GM21737 (cell line): ENCODE measurements around the gene GRIP2.

Experiments used
- ATAC-seq: cut with Tn5 transposase; IDR thresholded peaks from one replicate; pipeline ENCODE4 v1.9.1; 2021; ENCODE audit warnings: mild to moderate bottlenecking, moderate library complexity; ENCODE audit not compliant: unreplicated experiment

GRIP2 gene

DNA sequence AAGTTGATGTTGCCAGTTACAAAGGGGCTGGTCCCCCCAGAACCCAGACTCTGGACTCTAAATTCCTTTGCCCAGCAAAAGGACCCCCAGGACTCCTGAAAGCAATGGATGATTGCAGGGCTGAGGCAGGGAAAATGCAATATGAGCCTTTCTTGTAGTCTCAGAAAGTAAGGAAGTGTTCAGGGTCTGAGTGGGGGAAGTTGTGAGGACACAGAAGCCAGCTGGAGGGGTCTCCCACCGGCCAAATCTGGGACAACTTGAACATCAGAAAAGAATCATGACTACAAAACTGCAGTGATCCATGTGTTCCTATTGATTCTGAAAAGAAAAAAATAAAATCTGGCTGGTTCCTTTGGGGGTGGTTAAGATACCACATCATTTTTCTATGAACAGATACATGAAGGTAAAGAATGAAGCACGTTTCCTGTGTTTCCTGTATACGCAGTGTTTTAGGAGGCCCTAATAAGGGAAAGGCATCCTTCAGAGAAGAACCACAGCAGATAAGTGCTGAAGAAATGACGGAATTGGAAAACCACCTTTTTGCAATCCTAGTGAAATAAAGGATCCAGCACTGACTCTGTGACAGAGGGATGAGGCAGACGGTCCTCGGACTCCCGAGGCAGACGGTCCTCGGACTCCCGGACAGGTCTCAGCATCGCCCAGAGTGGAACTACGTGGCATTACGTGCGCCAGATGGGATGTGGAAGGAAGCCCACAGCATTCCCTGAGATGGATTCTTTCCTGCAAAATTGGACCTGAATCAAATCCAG is 22.2 kb upstream of the GRIP2 start:
- no peak for ATAC-seq

DNA sequence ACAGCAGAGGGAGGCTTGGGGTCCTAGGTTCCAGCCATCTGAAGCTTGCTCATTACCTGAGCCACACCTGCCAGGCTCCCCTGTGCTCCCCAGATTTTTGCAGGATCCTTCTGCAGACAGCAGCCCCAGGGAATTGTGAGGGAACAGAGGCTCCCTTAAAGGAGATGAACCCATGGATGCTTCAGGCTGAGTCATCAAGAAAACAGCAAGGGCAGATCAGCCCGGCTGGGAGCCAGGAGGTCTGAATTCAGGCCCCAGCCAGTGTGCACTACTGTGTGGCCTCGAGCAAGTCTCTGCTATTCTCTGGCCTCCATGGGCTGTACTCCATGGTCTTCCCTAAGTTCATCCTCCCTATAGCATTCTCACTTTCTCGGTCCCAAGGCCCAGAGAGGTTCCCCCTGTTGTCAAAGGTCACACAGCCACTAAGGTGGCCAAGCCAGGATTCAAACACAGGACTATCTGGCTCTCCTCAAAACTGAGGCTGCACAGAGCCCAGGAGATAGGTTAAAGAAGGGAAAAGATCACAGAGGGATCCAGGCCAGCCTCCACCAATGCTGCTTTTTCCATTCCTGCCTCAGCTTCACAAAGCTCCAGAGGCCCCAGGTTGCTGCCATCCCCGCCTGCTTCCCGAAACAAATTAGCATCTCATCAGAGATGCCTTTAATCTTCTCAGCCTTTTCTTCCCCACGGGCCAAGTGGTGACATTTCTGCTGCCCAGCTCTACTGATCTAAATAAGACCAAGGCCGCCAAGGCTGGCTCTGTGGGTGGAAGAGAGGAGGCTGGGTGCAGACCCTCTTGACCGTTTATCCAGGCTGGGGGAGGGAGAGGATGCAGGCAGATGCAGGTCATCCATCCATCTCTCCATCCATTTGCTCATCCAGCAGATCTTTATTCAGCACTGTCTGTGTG is 21.2 kb upstream of the GRIP2 start:
- no peak for ATAC-seq

DNA sequence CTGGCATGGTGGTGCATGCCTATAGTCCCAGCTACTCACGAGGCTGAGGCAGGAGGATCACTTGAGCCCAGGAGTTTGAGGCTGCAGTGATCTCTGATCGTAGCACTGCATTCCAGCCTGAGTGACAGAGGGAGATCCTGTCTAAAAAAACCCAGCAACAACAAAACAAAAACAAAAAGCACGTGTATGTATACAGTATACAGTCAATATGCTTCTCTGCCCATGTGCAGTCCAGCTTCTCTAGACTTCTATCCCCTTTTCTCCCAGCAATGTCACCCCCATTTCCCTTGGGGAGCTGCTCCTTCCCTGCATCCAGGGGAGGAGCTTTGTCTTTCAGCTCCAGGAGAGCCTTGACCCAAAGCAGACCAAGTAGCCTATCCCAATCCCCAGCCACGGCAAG is 20.0 kb upstream of the GRIP2 start:
- ATAC-seq: no peak

DNA sequence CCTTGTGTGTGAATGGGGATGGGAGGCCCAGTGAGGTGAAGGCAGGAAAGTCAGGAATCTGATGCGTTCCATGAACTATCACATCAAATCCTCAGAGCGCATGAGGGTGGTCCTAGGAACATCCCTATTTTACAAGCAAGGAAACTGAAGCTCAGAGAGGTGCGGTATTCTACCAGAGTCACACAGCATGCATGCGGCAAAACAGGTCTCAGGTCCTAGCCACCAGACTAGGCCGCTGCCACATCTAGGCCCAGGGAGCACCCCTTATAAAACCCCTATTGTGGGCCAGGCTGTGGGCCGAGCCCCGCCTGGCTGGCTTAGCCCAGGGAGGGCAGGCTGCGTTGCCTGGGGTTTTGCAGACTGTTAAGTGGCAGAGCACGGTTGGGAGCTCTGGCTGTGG is 17.9 kb upstream of the GRIP2 start:
- no peak for ATAC-seq

DNA sequence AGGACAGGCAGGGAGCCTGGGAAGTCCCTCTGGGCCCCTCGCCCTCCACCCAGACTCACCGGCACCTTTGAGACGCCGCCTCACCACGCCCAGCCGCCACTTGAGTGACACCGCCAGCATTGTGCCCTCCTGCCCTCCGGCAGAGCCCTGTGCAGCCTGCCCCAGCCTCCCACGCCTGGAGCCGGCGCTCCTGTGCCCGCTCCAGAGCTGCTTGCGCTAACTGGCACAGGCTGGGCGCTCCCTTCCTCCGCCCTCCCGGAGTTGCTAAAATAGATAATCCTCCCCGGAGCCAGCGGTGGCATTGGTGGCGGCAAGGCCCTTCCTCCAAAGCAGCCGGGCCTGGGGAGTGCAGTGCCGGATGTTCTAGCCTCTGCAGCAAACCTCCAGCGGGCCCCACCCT is 15.7 kb upstream of the GRIP2 start:
- no peak for ATAC-seq

DNA sequence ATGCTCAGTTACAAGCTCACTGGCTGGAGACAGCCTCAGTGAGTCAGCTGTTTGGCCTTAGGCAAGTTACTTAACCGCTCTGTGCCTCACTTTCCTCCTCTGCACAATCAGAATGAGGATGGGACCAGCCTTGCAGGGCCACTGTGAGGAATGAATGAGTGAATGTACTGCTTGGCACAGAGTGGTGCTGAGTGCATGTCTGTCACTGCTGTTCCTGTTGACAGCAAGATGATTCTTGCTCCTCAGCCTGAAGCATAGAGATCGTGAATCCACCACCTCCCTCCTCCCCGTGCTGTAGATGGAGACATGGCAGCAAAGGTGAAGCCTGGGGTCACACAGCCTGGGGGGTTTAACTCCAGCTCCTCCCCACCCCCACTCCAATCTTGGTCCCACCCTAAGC is 14.6 kb upstream of the GRIP2 start:
- no peak for ATAC-seq

DNA sequence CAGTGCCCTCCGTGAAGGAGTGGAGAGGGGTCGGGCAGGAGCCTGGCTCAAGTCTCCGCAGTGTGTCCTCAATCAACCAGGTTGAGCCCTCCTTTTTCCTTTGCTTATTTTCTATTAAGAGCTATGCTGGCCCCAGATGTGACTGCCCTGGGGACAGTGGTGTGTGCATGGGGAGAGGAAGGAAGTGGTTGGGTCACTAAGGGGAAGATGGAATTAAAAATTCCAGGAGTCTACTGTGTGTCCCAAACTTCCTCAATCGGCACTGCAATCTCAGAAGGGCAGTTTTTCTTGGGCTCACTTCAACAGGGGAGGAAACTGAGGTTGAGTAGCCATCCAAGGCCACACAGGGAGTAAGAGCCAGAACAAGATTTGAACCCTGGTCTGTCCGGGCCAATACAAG is 13.7 kb upstream of the GRIP2 start:
- no peak for ATAC-seq

DNA sequence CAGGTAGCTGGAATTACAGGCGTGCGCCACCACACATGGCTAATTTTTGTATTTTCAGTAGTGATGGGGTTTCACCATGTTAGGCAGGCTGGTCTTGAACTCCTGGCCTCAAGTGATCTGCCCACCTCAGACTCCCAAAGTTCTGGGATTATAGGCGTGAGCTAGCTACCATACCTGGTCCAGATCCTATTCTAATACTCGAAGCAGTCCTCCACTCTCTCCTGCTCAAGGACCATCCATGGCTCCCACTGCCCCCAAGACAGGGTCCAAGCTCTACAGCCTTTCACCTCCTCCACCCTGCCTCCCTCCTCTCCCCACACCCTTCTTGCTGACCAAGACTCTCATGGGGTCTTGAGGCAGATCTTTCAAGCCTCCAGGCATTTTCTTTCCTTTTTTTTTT is 12.6 kb upstream of the GRIP2 start:
- ATAC-seq: no peak

DNA sequence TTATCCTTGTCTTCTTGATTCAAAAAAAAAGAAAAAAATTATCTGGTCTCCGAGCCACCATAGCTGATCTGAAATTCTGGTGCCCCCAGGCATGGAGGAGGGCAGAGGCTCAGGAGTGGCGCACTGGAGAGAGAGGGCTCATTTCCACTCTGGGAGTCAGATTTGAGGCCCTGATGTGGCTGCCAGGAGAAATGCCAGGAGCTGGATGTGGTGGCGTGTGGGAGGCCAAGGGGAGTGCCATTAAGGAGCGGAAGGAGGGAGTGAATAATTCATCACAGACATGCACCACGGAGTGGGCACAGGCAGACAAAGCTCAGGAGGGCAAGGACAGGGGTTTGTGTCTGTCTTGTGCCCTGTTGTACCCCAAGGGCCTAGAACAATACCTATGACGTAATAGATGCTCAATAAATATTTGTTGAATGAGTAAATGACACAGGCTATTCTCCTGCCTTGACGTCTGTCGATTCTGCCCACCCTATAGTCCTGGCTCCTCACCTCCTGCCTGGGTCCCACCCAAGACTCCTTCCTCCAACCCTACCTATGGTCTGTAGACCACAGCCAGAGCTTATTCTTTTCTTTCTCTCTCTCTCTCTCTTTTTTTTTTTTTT is 12.0 kb upstream of the GRIP2 start:
- no peak for ATAC-seq

DNA sequence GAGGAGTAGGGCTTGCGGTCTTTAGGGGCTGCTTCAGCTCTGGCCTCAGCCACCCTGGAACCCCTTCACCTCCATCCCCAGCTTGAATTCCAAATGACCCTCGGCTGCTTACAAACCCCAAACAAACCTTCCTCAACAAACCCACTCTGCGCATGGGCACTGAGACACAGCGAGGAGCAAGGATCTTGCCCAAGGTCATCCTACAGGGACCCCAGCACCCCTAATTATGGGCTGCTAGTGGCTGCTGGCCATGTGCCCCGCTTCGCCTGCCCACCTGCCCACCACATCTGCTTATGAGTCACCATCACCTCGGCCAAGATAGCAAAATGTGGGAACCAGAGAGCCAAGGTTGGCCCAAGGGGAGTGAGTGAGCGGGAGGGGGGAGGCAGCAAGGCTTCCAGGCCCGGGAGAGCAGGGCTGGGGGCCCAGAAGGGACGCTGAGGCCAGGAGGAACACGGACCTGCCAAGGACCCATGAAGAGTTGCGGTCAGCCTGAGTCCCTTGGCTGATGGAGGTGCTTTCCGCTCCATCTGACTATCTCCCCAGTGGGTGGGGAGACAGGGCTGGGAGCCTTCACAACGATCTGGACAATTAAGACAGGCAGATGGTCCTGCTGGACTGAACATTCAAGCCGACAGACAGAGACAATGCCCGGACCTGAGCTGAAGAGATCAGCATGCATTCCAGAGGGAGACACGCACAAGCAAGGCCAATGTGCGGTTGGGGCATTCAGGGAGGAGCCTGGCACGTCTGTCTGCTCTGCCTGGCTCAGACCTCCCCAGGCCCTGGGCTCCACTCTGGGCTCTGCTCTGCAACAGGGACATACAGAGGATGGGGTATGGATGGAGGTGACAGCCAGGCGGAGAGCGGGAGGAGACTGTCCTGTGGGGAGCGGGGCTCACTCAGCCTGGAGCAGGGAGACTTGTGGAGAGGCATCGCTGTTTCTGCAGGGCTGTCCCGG is 10.8 kb upstream of the GRIP2 start:
- ATAC-seq: no peak

DNA sequence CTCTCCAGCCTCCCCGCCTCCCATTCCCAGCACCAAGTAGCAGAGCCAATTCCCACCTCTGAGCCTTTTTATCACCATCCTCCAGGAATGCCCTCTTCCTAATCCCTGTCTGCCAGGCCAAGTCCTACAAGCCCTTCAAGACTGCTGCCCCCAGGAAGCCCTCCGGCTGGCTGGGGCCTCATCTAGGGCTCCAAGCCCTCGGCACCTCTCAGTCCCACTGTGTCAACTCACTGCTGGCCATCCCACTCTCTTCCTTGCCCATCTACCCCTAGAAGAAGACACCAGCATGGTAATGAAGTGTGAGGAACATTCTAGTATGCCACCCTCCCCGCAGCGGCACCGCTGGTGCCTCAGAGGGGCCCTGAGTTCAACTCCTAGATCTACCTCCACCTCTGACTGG is 10.0 kb upstream of the GRIP2 start:
- no peak for ATAC-seq

DNA sequence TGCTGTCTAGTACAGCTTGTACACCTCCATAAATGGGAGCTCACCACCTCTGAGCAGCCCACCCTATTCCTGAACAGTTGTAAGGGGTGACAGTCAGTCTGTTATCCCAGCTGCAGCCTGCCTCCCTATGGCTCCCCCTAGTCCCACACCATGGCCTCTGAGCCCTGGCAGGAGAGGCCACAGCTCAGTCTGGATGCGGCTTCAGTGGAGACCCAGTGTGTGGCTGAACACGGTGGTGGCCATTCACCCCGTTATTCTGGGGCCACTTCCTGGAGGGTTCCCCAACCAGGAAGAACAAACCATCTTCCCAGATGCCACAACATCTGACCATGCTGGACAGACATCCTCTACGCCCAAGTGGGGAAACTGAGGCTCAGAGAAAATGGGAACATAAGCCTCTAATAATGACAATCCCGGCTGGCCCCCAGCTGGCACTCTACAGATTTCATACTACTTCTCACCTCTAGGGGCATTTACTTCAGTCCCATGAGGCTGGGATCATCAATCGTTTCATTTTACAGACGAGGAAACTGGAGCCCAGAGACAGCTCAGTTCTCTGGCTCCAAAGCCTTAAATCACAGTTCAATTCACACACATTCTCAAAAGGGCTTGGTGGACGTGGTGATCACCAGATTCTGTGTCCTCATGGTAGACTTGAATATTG is 9.2 kb upstream of the GRIP2 start:
- no peak for ATAC-seq

DNA sequence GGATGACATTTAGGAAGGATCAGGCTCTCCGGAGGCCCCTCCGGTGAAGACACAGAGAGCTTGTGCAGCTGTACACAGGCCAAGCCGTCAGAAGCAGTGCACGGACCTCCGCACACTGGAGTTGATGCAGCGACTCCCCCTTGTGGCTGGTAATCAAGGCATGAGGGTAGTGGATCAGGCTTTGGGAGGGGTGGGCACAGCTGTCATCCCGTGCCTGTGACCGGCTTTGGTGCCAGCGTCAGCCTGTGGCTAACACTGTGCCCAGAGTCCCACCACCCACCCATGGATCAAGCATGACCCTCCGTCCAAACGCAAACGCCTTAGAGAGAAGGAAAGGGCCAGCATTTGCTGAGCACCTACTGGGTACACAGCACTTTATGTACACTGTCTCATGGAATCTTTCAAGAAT is 8.2 kb upstream of the GRIP2 start:
- no peak for ATAC-seq

DNA sequence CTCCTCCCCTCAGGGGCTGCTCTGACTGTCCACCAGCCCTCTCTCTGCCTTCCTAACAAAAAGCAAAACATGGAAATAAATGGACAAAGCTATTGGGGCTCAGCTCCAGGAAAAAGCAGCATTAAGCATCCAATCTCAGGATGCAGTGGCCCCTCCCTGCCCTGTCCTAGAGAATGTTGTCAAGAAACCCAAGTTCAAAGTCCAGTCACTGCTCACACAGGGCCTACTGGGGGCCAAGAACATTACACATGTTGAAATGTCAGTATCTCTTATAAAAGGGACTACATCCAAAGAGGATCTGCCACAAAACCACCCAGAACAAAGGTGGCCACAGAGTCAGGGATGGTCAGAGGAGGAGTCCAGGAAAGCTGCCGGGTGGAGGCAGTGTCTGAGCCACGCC is 7.6 kb upstream of the GRIP2 start:
- no peak for ATAC-seq

DNA sequence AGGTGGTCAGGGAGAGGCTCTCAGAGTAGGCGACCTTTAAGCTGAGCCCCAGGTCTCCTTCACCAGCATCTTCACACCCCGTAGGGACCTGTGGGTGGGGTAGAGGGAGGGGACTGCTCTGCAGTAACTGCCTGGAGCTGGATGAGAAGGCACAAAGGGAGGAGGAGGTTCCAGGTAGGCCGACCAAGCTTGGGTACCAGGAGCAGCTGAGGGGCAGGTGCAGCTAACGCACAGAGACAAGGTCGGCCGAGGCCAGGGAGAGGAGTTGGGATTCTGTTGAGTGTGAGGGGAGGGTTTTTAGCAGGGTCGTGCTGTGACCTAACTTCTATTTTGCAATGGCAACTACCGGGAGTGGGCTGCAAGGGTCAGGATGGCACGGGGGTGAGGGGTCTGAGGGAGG is 5.9 kb upstream of the GRIP2 start:
- no peak for ATAC-seq

DNA sequence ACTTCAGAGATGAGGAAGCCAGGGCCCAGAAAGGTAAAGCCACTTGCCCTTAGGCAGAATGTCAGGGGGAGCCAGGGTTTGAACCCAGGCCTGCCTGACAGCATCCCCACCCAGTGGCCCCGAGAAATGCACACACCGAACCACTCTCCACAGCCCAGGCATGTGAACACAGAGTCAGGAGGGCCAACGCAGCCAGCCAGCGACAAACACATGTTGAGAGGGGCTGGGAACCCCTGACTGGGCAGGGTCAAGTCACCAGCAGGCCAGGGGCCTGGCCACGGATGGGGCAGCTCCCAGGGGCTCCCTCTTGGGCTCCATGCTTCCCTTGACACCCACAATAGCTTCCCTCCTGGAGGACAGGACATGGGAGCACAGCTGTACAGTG is 5.1 kb upstream of the GRIP2 start:
- no peak for ATAC-seq

DNA sequence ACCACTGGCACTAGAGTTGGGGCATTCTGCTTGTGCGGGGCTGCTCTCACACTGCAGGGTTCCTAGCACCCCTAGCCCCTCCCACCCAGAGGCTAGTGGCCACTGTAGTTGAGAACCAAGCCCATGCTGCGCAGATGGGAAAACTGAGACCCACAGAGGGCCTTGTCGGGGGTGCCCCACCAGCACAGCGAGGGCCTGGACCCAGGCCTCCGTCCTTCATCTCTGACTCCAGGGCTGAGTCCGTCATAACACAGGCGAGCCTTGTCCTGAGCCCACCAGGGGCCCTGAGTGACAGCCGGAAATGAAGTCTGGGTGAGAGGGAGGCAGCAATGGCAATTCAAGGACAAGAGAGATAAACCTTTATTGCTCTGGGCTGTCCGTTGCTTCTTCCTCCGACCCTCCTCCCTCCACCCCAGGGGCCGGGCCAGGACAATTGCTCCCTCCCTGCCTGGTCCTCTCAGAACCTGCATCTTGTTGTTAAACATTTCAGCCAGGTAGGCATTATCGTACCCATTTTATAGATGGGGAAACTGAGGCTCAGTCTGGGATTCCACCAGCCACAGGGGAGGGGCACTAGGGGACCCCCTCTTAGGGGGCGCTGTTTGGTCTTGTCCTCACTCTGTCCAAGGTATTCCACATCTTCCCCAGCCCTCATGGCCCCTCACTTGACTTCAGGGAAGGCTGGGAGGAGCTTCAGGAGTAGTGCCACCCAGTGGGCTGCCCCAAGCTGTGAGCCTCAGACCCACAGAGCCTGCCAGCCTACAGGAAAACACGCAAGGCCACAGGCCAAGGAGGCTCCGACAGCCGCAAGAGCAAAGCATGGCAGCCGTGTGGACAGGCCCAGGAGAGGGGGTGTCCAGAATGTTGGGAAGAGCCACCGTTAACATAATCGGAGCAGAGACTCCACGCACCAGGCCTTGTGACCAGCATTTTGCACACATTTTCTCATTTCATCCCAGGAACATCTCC is 4.4 kb upstream of the GRIP2 start:
- ATAC-seq: no peak

DNA sequence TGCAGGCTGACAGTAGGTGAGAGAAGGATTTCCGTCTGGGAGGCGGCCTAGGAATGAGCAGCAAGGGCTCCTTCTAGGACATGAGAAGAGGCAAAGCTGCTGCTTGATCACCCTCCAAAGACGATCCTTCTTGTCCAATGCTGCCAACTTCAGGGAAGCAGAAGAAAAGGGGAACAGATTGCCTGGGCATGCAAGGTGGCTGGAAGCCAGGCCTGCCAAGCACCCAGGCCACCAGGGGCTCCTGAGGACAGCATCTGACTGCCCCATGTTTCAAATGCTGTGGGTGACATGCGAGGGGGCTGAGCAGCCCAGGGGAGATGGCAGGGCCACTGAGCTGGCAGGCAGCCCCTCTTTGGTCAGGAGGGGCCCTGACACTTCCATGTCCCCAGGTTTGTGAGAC is 3.3 kb upstream of the GRIP2 start:
- no peak for ATAC-seq

DNA sequence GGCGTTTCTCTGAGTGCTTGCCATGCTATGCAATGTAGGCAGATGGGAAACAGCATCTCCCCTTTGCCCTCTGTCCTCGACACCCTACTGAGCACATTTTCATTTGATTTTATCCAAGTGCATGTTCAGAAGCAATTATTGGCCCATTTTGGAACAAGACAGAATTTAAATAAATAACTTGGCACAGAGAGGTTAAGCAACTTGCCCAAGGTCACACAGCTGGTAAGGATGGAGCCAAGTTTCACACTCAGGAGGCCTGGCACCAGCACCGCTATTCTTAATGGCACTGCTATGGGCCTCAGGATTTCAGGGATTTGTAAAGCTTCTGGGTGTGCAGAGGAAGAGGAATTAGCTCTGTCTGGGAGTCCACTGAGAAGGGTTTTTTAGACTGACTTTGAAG is 2.5 kb upstream of the GRIP2 start:
- no peak for ATAC-seq
